H1 (cell line): Measurements from ENCODE around the gene TMPRSS2. TPM values are rescaled to one million over a fixed set of nuclear protein-coding genes. Genes with fewer than 3 reads are reported as not detected.

Source experiments
- polyA plus RNA-seq, 7 experiments: library from polyadenylated mRNA; depleted of rRNA in 3 of 7; stranded (reverse) in 5 of 7; unstranded in 2 of 7; fragments of >200 nt in 5 of 7; fragments of 200-250 nt in 2 of 7; gene quantifications; 1 replicate in 5 of 7; 2 replicates in 1 of 7; 4 replicates in 1 of 7; pipeline versions ENCODE4 v1.2.1 to v1.2.3, GENCODE V29; 2011 to 2013; ENCODE audit warnings: missing spikeins in 2 of 7, mixed read lengths in 2 of 7
- total RNA-seq: library from RNA; stranded (reverse); fragmentation: NEBNext Ultra II Directional; extraction: Animal tissue kit (Norgen Biotek cat#: 25700); gene quantifications from 2 replicates; pipeline ENCODE4 v1.2.1, GENCODE V29; 2021
- TF ChIP-seq, protein P1 (sequence below): IDR thresholded peaks from 2 replicates; pipeline ENCODE4 v1.6.1; 2012; ENCODE audit warnings: low read length, inconsistent platforms
- TF ChIP-seq, protein P2 (sequence below), 3 experiments: IDR thresholded peaks; 1 replicate in 2 of 3; 2 replicates in 1 of 3; pipeline versions ENCODE4 v1.5.1 to v1.6.1; 2011; ENCODE audit warnings: low read length in 3 of 3, mild to moderate bottlenecking in 3 of 3, inconsistent platforms in 2 of 3, low read depth in 1 of 3, moderate library complexity in 1 of 3; ENCODE audit not compliant: insufficient read depth in 1 of 3; ENCODE audit errors: control extremely low read depth in 1 of 3

TMPRSS2 gene
- total and polyA plus RNA-seq, 2 of the 8 experiments (the other 6 are each of a cell fraction or from before 2014, with no cell fraction given) = 9.2 to 11.0 TPM

DNA sequence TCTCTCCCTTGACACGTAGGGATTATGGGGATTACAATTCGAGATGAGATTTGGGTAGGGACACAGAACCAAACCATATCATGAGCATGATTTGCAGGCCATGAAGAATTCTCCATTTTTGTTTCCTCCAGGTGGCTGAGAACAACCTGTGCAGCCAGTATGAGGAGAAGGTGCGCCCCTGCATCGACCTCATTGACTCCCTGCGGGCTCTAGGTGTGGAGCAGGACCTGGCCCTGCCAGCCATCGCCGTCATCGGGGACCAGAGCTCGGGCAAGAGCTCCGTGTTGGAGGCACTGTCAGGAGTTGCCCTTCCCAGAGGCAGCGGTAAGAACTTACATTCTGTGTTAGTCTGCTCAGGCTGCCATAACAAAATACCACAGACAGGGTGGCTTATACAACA, 72.3 kb downstream of the TMPRSS2 start (continued):
- TF ChIP-seq, protein P1, sequence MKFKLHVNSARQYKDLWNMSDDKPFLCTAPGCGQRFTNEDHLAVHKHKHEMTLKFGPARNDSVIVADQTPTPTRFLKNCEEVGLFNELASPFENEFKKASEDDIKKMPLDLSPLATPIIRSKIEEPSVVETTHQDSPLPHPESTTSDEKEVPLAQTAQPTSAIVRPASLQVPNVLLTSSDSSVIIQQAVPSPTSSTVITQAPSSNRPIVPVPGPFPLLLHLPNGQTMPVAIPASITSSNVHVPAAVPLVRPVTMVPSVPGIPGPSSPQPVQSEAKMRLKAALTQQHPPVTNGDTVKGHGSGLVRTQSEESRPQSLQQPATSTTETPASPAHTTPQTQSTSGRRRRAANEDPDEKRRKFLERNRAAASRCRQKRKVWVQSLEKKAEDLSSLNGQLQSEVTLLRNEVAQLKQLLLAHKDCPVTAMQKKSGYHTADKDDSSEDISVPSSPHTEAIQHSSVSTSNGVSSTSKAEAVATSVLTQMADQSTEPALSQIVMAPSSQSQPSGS = no peak
- TF ChIP-seq, protein P2, sequence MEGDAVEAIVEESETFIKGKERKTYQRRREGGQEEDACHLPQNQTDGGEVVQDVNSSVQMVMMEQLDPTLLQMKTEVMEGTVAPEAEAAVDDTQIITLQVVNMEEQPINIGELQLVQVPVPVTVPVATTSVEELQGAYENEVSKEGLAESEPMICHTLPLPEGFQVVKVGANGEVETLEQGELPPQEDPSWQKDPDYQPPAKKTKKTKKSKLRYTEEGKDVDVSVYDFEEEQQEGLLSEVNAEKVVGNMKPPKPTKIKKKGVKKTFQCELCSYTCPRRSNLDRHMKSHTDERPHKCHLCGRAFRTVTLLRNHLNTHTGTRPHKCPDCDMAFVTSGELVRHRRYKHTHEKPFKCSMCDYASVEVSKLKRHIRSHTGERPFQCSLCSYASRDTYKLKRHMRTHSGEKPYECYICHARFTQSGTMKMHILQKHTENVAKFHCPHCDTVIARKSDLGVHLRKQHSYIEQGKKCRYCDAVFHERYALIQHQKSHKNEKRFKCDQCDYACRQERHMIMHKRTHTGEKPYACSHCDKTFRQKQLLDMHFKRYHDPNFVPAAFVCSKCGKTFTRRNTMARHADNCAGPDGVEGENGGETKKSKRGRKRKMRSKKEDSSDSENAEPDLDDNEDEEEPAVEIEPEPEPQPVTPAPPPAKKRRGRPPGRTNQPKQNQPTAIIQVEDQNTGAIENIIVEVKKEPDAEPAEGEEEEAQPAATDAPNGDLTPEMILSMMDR (IDR thresholded peaks at IDR 0.05; ENCODE audit: control extremely low read depth in 1 of 3, insufficient read depth in 1 of 3, low read depth in 1 of 3, low read length in 3 of 3) = no peak
